GM12878 (cell line): ENCODE results near the gene IGFLR1. TPM values are rescaled to one million over a fixed set of nuclear protein-coding genes. Genes with fewer than 3 reads are reported as not detected.
A peak's percentile ranks its signal among the peaks of the same experiment; 100 is the strongest.

ENCODE experiments used
- ATAC-seq: fragments of 200-7000 bp; cut with Tn5 transposase; 3 replicates; pipeline ENCODE4 v1.9.1; 2020; ENCODE audit warnings: mild to moderate bottlenecking, moderate library complexity
- BruUV-seq: library from RNA; stranded (reverse); fragments of 400-500 nt; replicated peaks from 2 replicates; lab custom pipeline; 2021; lab: Mats Ljungman, UMichigan
- CTCF ChIA-PET: fragments of 300-600 bp; sonication (Branson Sonifier 250); formaldehyde crosslinking; extraction: SDS; loops from one replicate; lab custom pipeline; 2021; ENCODE audit warnings: inconsistent platforms; lab: Yijun Ruan, JAX
- POLR2A ChIA-PET: fragments of 350-600 bp; formaldehyde crosslinking; extraction: SDS; loops from one replicate; lab custom pipeline; 2021; ENCODE audit warnings: inconsistent platforms; lab: Charles Lee
- RAD21 ChIA-PET: fragments of 300-600 bp; sonication (Branson Sonifier 250); formaldehyde crosslinking; loops from one replicate; lab custom pipeline; 2023; ENCODE audit warnings: antibody characterized with exemption; ENCODE audit not compliant: unreplicated experiment; lab: Charles Lee
- SMC1A ChIA-PET: fragments of 300-600 bp; sonication (Branson Sonifier 250); formaldehyde crosslinking; loops from one replicate; lab custom pipeline; 2023; ENCODE audit not compliant: unreplicated experiment, uncharacterized antibody; lab: Charles Lee
- DNase-seq: peaks from one replicate; pipeline ENCODE4 v3.0.0-alpha.2; 2011; ENCODE audit warnings: low read depth, low spot score
- FAIRE-seq: peaks from 3 replicates; lab custom pipeline; 2011; peaks lifted over from hg19 to GRCh38; lab: Jason Lieb, UNC
- H2AFZ ChIP-seq: 2 replicates; pipeline ENCODE4 v1.6.0; 2011; ENCODE audit warnings: low read depth, low read length, control low read depth; ENCODE audit not compliant: control insufficient read depth
- H3K27ac ChIP-seq: 2 replicates; pipeline ENCODE4 v1.5.1; 2011; ENCODE audit warnings: control low read depth; ENCODE audit not compliant: control insufficient read depth, insufficient read depth
- H3K27me3 ChIP-seq, 2 experiments: replicated peaks in 1 of 2; 2 replicates each; pipeline versions ENCODE4 v1.6.0 to v1.6.1; 2011; ENCODE audit warnings: low read length in 1 of 2; ENCODE audit not compliant: control insufficient read depth in 2 of 2, insufficient read depth in 2 of 2
- H3K36me3 ChIP-seq, 2 experiments: 2 replicates each; pipeline ENCODE4 v1.5.1; 2011; ENCODE audit warnings: low read length in 1 of 2; ENCODE audit not compliant: control insufficient read depth in 2 of 2, insufficient read depth in 2 of 2
- H3K4me1 ChIP-seq: 2 replicates; pipeline ENCODE4 v1.6.1; 2011; ENCODE audit warnings: mild to moderate bottlenecking, low read length, moderate library complexity, mixed read lengths; ENCODE audit not compliant: control insufficient read depth, insufficient read depth
- H3K4me2 ChIP-seq: 2 replicates; pipeline ENCODE4 v1.6.0; 2011; ENCODE audit warnings: control low read depth; ENCODE audit not compliant: control insufficient read depth, insufficient read depth
- H3K4me3 ChIP-seq: fragments of 200-600 bp; sonication (generic); 2 replicates; pipeline ENCODE4 v1.5.1; 2016
- H3K79me2 ChIP-seq: 2 replicates; pipeline ENCODE4 v1.6.0; 2011; ENCODE audit warnings: low read length; ENCODE audit not compliant: control insufficient read depth, insufficient read depth
- H3K9ac ChIP-seq: 2 replicates; pipeline ENCODE4 v1.8.0; 2011; ENCODE audit warnings: low read length, control low read depth, mixed read lengths; ENCODE audit not compliant: control insufficient read depth, insufficient read depth
- H3K9me3 ChIP-seq: replicated peaks from 3 replicates; pipeline ENCODE4 v1.5.1; 2011; ENCODE audit warnings: mild to moderate bottlenecking, low read length; ENCODE audit not compliant: control insufficient read depth, insufficient read depth
- H4K20me1 ChIP-seq: 2 replicates; pipeline ENCODE4 v1.6.0; 2011; ENCODE audit not compliant: control insufficient read depth, insufficient read depth
- BCL3 ChIP-seq: IDR thresholded peaks from 2 replicates; pipeline ENCODE4 v1.6.1; 2011; ENCODE audit warnings: borderline replicate concordance, low read depth, mild to moderate bottlenecking, moderate library complexity, low read length; ENCODE audit not compliant: insufficient read depth, poor library complexity, severe bottlenecking
- CUX1 ChIP-seq: IDR thresholded peaks from 2 replicates; pipeline ENCODE4 v1.6.1; 2012; ENCODE audit warnings: improper control_type of control experiment, low read depth, low read length; ENCODE audit not compliant: insufficient replicate concordance
- HSF1 ChIP-seq: fragments of 150-350 bp; IDR thresholded peaks from 2 replicates; pipeline ENCODE4 v1.6.1; 2014; ENCODE audit warnings: mild to moderate bottlenecking, low read depth, low read length
- IKZF2 ChIP-seq, 2 experiments: fragments of 450-650 bp; IDR thresholded peaks; 2 replicates each; pipeline ENCODE4 v1.6.1; 2017; ENCODE audit warnings: mild to moderate bottlenecking in 2 of 2, moderate library complexity in 2 of 2
- IRF3 ChIP-seq: fragments of 450-650 bp; IDR thresholded peaks from 2 replicates; pipeline ENCODE4 v1.6.1; 2014; ENCODE audit warnings: mild to moderate bottlenecking
- KDM1A ChIP-seq: fragments of 200-600 bp; sonication (generic); IDR thresholded peaks from 2 replicates; pipeline ENCODE4 v1.6.1; 2016; ENCODE audit warnings: borderline replicate concordance
- MEF2A ChIP-seq: IDR thresholded peaks from 2 replicates; pipeline ENCODE4 v1.6.1; 2011; ENCODE audit warnings: low read depth, mild to moderate bottlenecking, low read length, moderate library complexity; ENCODE audit not compliant: insufficient read depth
- MTA2 ChIP-seq: fragments of 450-650 bp; IDR thresholded peaks from 2 replicates; pipeline ENCODE4 v1.6.1; 2016; ENCODE audit warnings: low read depth, mild to moderate bottlenecking, moderate library complexity
- MXI1 ChIP-seq: fragments of 150-350 bp; IDR thresholded peaks from 2 replicates; pipeline ENCODE4 v1.6.1; 2011; ENCODE audit warnings: low read depth, mild to moderate bottlenecking, inconsistent platforms, low read length, improper control_type of control experiment
- RCOR1 ChIP-seq: conservative IDR thresholded peaks from 2 replicates; pipeline ENCODE4 v1.6.1; 2012; ENCODE audit warnings: low read depth, low read length, improper control_type of control experiment
- WGBS: methylation state at CpG from one replicate; pipeline ENCODE4 v1.1.6; 2016; ENCODE audit warnings: low lambda C conversion rate; ENCODE audit not compliant: insufficient replicate concordance, insufficient coverage; ENCODE audit errors: missing lambda C conversion rate; 5-methylcytosine and 5-hydroxymethylcytosine counted together
- in situ Hi-C: fragments of 300-500 bp; cut with MboI; formaldehyde crosslinking; loops from 9 replicates; pipeline ENCODE4 v1.14.3; 2018; ENCODE audit warnings: mixed read lengths
- intact Hi-C: fragments of 100-400 bp; cut with micrococcal nuclease; formaldehyde crosslinking; loops from one replicate; pipeline ENCODE4 v1.14.2; 2022; ENCODE audit not compliant: unreplicated experiment
- polyA plus RNA-seq, 11 experiments: library from polyadenylated mRNA; depleted of rRNA in 4 of 11; unstranded in 6 of 11; stranded (reverse) in 5 of 11; fragments of >200 nt; fragmentation: Nextera tagmentation in 4 of 11; fragmentation: Illumina TruSeq in 1 of 11; extraction: Ambion mirVana in 4 of 11; extraction: Trizol in 1 of 11; gene quantifications; 1 replicate in 1 of 11; 2 replicates in 10 of 11; pipeline versions ENCODE4 v1.2.1 to v1.2.3, GENCODE V29; 2011 to 2016; ENCODE audit warnings: inconsistent platforms in 2 of 11, missing spikeins in 2 of 11, low read depth in 1 of 11
- total RNA-seq, 4 experiments: library from RNA; depleted of rRNA in 3 of 4; stranded (reverse); fragments of >200 nt in 3 of 4; fragmentation: Illumina TruSeq in 1 of 4; extraction: Trizol in 1 of 4; gene quantifications; 2 replicates each; pipeline versions ENCODE4 v1.2.1 to v1.2.3, GENCODE V29; 2013 to 2021

The IGFLR1 gene
- total and polyA plus RNA-seq, 10 of the 15 experiments (the other 5 are each of a cell fraction or from before 2014, with no cell fraction given): 2.5 to 39.9 (median 24.8) TPM

- Histone ChIP-seq H4K20me1 (no peaks in the 10 kb centered on the region), H3K4me2 (peak overlapping the region; percentile 96), H3K79me2 (peaks cover 39% of the 10 kb centered on the region), H3K9me3 (no peaks in the 10 kb centered on the region), H3K9ac (peak overlapping the region; percentile 81), H3K36me3 (no peaks in the 10 kb centered on the region; a peak in 1 of 4 replicates), H3K27me3 (no peaks in the 10 kb centered on the region), H3K27ac (peak overlapping the region; percentile 95), H3K4me3 (peak overlapping the region; percentile 43), H2AFZ (peak overlapping the region; percentile 34), H3K4me1 (peaks cover 43% of the 10 kb centered on the region)
- ChIA-PET RAD21 (interaction anchor here (0.7 to 6.3 kb wide), 7 partner anchors 12 to 220 kb away, joined by 3 to 430 read pairs (median 4); partner anchors contain the start of genes LIN37 and ZBTB32), CTCF (interaction anchor here (0.7 to 7.3 kb wide), 3 partner anchors 9 to 30 kb away, joined by 3 to 271 read pairs (median 77); no protein-coding TSS in a partner anchor), POLR2A (interaction anchor here (0.8 to 12.1 kb wide), 9 partner anchors 12 to 429 kb away, joined by 3 to 516 read pairs (median 5); partner anchors contain the start of genes CAPNS1, IGFLR1, LIN37 and PSENEN), SMC1A (interaction anchor here (0.6 to 6.3 kb wide), 3 partner anchors 13 to 219 kb away, joined by 3 to 375 read pairs (median 4); partner anchors contain the start of gene ZBTB32)
- BruUV-seq: no TSS peak
- DNase-seq (peak; percentile 94), ATAC-seq (peak; percentile 56), FAIRE-seq (peak; percentile 91)
- intact Hi-C loops (loop anchor here (1.0 to 5.0 kb wide), 2 partner anchors 9 to 191 kb away; partner anchors contain the start of genes HCST and NFKBID), in situ Hi-C loops (no loop called here)
- WGBS: 2% methylated on average over 13 of the region's 13 CpGs
- TF ChIP-seq KDM1A (no peak), CUX1 (no peak), MXI1 (peak; percentile 84), IKZF2 (IDR thresholded peaks at IDR 0.05) (peak; percentile 77 to 87), RCOR1 (0 out of 2 replicates have a peak, but pooled peaks have one; percentile 59), HSF1 (no peak), MTA2 (peak; percentile 50; the same call in 1 of the 2 replicates), BCL3 (peak; percentile 69), MEF2A (no peak), IRF3 (0 out of 2 replicates have a peak, but pooled peaks have one; percentile 3)
Observed at GRCh38 chr19:35710784-35711723, 31.2 kb downstream of the IGFLR1 start.
